HEK293 (cell line): Measurements from ENCODE around the gene RBM20.

Experiments used
- CTCF ChIP-seq: fragments of 450-650 bp; formaldehyde crosslinking; IDR thresholded peaks from 2 replicates; pipeline ENCODE4 v1.5.1; 2016; ENCODE audit warnings: missing biosample characterization, missing genetic modification characterization
- REST ChIP-seq: fragments of 450-650 bp; formaldehyde crosslinking; IDR thresholded peaks from 2 replicates; pipeline ENCODE4 v1.5.1; 2016; ENCODE audit warnings: missing biosample characterization, missing genetic modification characterization
- TCF7L2 ChIP-seq: IDR thresholded peaks from 2 replicates; pipeline ENCODE4 v1.6.1; 2011; ENCODE audit warnings: low read depth, mild to moderate bottlenecking, inconsistent platforms, low read length, moderate library complexity, borderline replicate concordance
- ZBTB1 ChIP-seq: fragments of 450-650 bp; formaldehyde crosslinking; IDR thresholded peaks from 2 replicates; pipeline ENCODE4 v1.5.1; 2016; ENCODE audit warnings: missing biosample characterization, missing genetic modification characterization
- ZNF184 ChIP-seq: fragments of 450-650 bp; IDR thresholded peaks from 2 replicates; pipeline ENCODE4 v1.5.1; 2018; ENCODE audit warnings: missing biosample characterization, mild to moderate bottlenecking, missing genetic modification characterization

GRCh38 chr10:110843796-110844616 is 199.9 kb downstream of the RBM20 start:
- TF ChIP-seq CTCF (tag by site-specific recombination) (no peak), ZBTB1 (tag by site-specific recombination) (no peak), REST (no peak), ZNF184 (tag by site-specific recombination) (no peak), TCF7L2 (no peak)
